KMS-11 (cell line): Measurements from ENCODE around the gene LSP1.

Source experiments
- H2AFZ ChIP-seq: fragments of 200-600 bp; sonication (generic); 2 replicates; pipeline ENCODE4 v1.6.1; 2016; ENCODE audit warnings: antibody characterized with exemption, mixed run types, low read depth
- H3K27ac ChIP-seq: fragments of 200-600 bp; sonication (generic); 2 replicates; pipeline ENCODE4 v1.6.1; 2016; ENCODE audit warnings: mild to moderate bottlenecking, mixed run types
- H3K27me3 ChIP-seq: fragments of 200-600 bp; sonication (generic); 2 replicates; pipeline ENCODE4 v1.6.1; 2017; ENCODE audit warnings: mild to moderate bottlenecking, low read depth, mixed run types, moderate library complexity; ENCODE audit not compliant: insufficient read depth
- H3K36me3 ChIP-seq: fragments of 200-600 bp; sonication (generic); 2 replicates; pipeline ENCODE4 v1.6.1; 2017; ENCODE audit warnings: mild to moderate bottlenecking, mixed run types; ENCODE audit not compliant: insufficient read depth
- H3K4me1 ChIP-seq: fragments of 200-600 bp; sonication (generic); 2 replicates; pipeline ENCODE4 v1.6.1; 2016; ENCODE audit warnings: mild to moderate bottlenecking, low read depth, mixed run types; ENCODE audit not compliant: poor library complexity, severe bottlenecking
- H3K4me2 ChIP-seq: fragments of 200-600 bp; sonication (generic); 2 replicates; pipeline ENCODE4 v1.7.0; 2016; ENCODE audit warnings: mild to moderate bottlenecking, mixed run types
- H3K4me3 ChIP-seq: fragments of 200-600 bp; sonication (generic); IDR thresholded peaks from 2 replicates; pipeline ENCODE4 v1.6.1; 2017; ENCODE audit warnings: low read depth, low read length, mixed read lengths; ENCODE audit not compliant: insufficient read depth
- H3K79me2 ChIP-seq: fragments of 200-600 bp; sonication (generic); 2 replicates; pipeline ENCODE4 v1.6.1; 2016; ENCODE audit warnings: low read depth, mixed run types; ENCODE audit not compliant: insufficient read depth
- H3K9ac ChIP-seq: fragments of 200-600 bp; sonication (generic); 2 replicates; pipeline ENCODE4 v1.6.1; 2016; ENCODE audit warnings: mild to moderate bottlenecking, mixed run types
- H4K20me1 ChIP-seq: fragments of 200-600 bp; sonication (generic); 2 replicates; pipeline ENCODE4 v1.6.1; 2016; ENCODE audit warnings: mild to moderate bottlenecking, mixed run types; ENCODE audit not compliant: insufficient read depth
- CTCF ChIP-seq: fragments of 200-600 bp; sonication (generic); conservative IDR thresholded peaks from 2 replicates; pipeline ENCODE4 v1.6.1; 2017; ENCODE audit warnings: low read depth, mild to moderate bottlenecking, antibody characterized with exemption, low read length, moderate library complexity, mixed read lengths

The LSP1 gene

GRCh38 chr11:1838077-1838425 is 14.8 kb upstream of the LSP1 start:
- H3K4me2 ChIP-seq = no peak overlapping the region
- TF ChIP-seq CTCF = no peak
- peaks cover 74% of the 10 kb centered on the region for H3K27me3 ChIP-seq
- no peaks in the 10 kb centered on the region for H3K79me2 ChIP-seq
- H2AFZ ChIP-seq = no peak overlapping the region
- H4K20me1 ChIP-seq = no peaks in the 10 kb centered on the region
- no peak overlapping the region for H3K4me3 ChIP-seq
- no peak overlapping the region for H3K27ac ChIP-seq
- no peaks in the 10 kb centered on the region for H3K4me1 ChIP-seq
- H3K36me3 ChIP-seq = no peaks in the 10 kb centered on the region
- no peak overlapping the region for H3K9ac ChIP-seq

GRCh38 chr11:1838426-1839144 is 14.3 kb upstream of the LSP1 start, which contains the start of gene TNNI2:
TSS of gene TNNI2 (plus strand) at chr11:1838981. CDS start at chr11:1839697, 716 bp downstream.
- Histone ChIP-seq H3K27me3 (peaks cover 75% of the 10 kb centered on the region), H3K4me3 (no peak within 1 kb of the TSS), H3K4me2 (no peak within 1 kb of the TSS), H4K20me1 (no peaks in the 10 kb centered on the region), H3K36me3 (no peaks in the 10 kb centered on the region), H2AFZ (no peak within 1 kb of the TSS), H3K27ac (no peak within 1 kb of the TSS), H3K79me2 (no peaks in the 10 kb centered on the region), H3K4me1 (no peaks in the 10 kb centered on the region), H3K9ac (no peak within 1 kb of the TSS)
- no peak for TF ChIP-seq CTCF

- no peaks in the 10 kb centered on the region for H3K4me1 ChIP-seq
- no peak overlapping the region for H3K4me3 ChIP-seq
- no peak overlapping the region for H3K9ac ChIP-seq
- no peak for TF ChIP-seq CTCF
- H4K20me1 ChIP-seq = no peaks in the 10 kb centered on the region
- H3K36me3 ChIP-seq = no peaks in the 10 kb centered on the region
- no peak overlapping the region for H2AFZ ChIP-seq
- H3K79me2 ChIP-seq = no peaks in the 10 kb centered on the region
- H3K4me2 ChIP-seq = no peak overlapping the region
- peaks cover 74% of the 10 kb centered on the region for H3K27me3 ChIP-seq
- no peak overlapping the region for H3K27ac ChIP-seq
These were observed 13.5 kb upstream of the LSP1 start for GRCh38 chr11:1839204-1839923.

GRCh38 chr11:1839924-1840779 is 12.7 kb upstream of the LSP1 start:
- H3K36me3 ChIP-seq = no peaks in the 10 kb centered on the region
- peaks cover 76% of the 10 kb centered on the region for H3K27me3 ChIP-seq
- peaks cover under 1% of the 10 kb centered on the region for H3K4me1 ChIP-seq
- no peak for TF ChIP-seq CTCF
- no peak overlapping the region for H3K4me3 ChIP-seq
- H3K9ac ChIP-seq = no peak overlapping the region
- H3K4me2 ChIP-seq = no peak overlapping the region
- H3K27ac ChIP-seq = no peak overlapping the region
- no peaks in the 10 kb centered on the region for H3K79me2 ChIP-seq
- no peaks in the 10 kb centered on the region for H4K20me1 ChIP-seq
- H2AFZ ChIP-seq = no peak overlapping the region
